Measurements from ENCODE around the gene ACVR1B.

The ACVR1B gene

GRCh38 chr12:52007158-52007921 is 55.8 kb downstream of the ACVR1B start:
- Histone ChIP-seq H3K9ac (ENCODE audit: low read length) (no peak overlapping the region), H3K9me3 (replicated peaks; ENCODE audit: insufficient read depth, low read length) (no peaks in the 10 kb centered on the region), H3K27me3 (replicated peaks; ENCODE audit: insufficient read depth, low read length) (peaks cover 82% of the 10 kb centered on the region), H3K79me2 (ENCODE audit: low read length) (no peaks in the 10 kb centered on the region), H3K27ac (ENCODE audit: low read length) (no peak overlapping the region), H3K4me2 (ENCODE audit: low read depth, low read length) (peak overlapping the region; percentile 47; the same call in 1 of the 2 replicates), H2AFZ (ENCODE audit: low read length) (no peak overlapping the region), H3K9me2 (replicated peaks; ENCODE audit: insufficient read depth, low read length) (no peaks in the 10 kb centered on the region), H3F3A (ENCODE audit: insufficient read depth, low read length) (no peaks in the 10 kb centered on the region), H4K20me1 (ENCODE audit: insufficient read depth, low read length) (no peaks in the 10 kb centered on the region), H3K36me3 (replicated peaks; ENCODE audit: insufficient read depth, low read length) (no peaks in the 10 kb centered on the region), H3K4me1 (ENCODE audit: low read length) (no peaks in the 10 kb centered on the region), H3K4me3 (ENCODE audit: low read length) (no peak overlapping the region; the same call in 1 of the 2 replicates)
- no peak for DNase-seq
- no peak for TF ChIP-seq EZH2 (optimal IDR thresholded peaks at IDR 0.05; ENCODE audit: low read depth, low read length)
- TF ChIP-seq CTCF (IDR thresholded peaks at IDR 0.05; ENCODE audit: low read length) = no peak

GRCh38 chr12:52007982-52008510 is 56.5 kb downstream of the ACVR1B start:
- Histone ChIP-seq H3K27ac (ENCODE audit: low read length) (no peak overlapping the region), H3K9ac (ENCODE audit: low read length) (no peak overlapping the region), H4K20me1 (ENCODE audit: insufficient read depth, low read length) (no peaks in the 10 kb centered on the region), H3K9me2 (replicated peaks; ENCODE audit: insufficient read depth, low read length) (no peaks in the 10 kb centered on the region), H3K9me3 (replicated peaks; ENCODE audit: insufficient read depth, low read length) (no peaks in the 10 kb centered on the region), H3K79me2 (ENCODE audit: low read length) (no peaks in the 10 kb centered on the region), H2AFZ (ENCODE audit: low read length) (no peak overlapping the region), H3K4me3 (ENCODE audit: low read length) (no peak overlapping the region), H3K36me3 (replicated peaks; ENCODE audit: insufficient read depth, low read length) (no peaks in the 10 kb centered on the region), H3F3A (ENCODE audit: insufficient read depth, low read length) (no peaks in the 10 kb centered on the region), H3K4me1 (ENCODE audit: low read length) (no peaks in the 10 kb centered on the region), H3K27me3 (replicated peaks; ENCODE audit: insufficient read depth, low read length) (peaks cover 86% of the 10 kb centered on the region), H3K4me2 (ENCODE audit: low read depth, low read length) (no peak overlapping the region)
- TF ChIP-seq EZH2 (optimal IDR thresholded peaks at IDR 0.05; ENCODE audit: low read depth, low read length) = no peak
- TF ChIP-seq EZH2phosphoT487 (IDR thresholded peaks at IDR 0.05; ENCODE audit: low read length) = no peak
- TF ChIP-seq CTCF (IDR thresholded peaks at IDR 0.05; ENCODE audit: low read length) = no peak
- DNase-seq = no peak

GRCh38 chr12:52009081-52009751 is 57.7 kb downstream of the ACVR1B start:
- no peak for TF ChIP-seq EZH2 (optimal IDR thresholded peaks at IDR 0.05; ENCODE audit: low read depth, low read length)
- TF ChIP-seq EZH2phosphoT487 (IDR thresholded peaks at IDR 0.05; ENCODE audit: low read length) = no peak
- TF ChIP-seq CTCF (IDR thresholded peaks at IDR 0.05; ENCODE audit: low read length) = no peak
- no peaks in the 10 kb centered on the region for H3K4me1 ChIP-seq (ENCODE audit: low read length)
- no peaks in the 10 kb centered on the region for H3K9me2 ChIP-seq (replicated peaks; ENCODE audit: insufficient read depth, low read length)
- no peak overlapping the region for H2AFZ ChIP-seq (ENCODE audit: low read length)
- no peak for DNase-seq
- no peaks in the 10 kb centered on the region for H3K9me3 ChIP-seq (replicated peaks; ENCODE audit: insufficient read depth, low read length)
- H3K4me3 ChIP-seq (ENCODE audit: low read length) = no peak overlapping the region
- H3K9ac ChIP-seq (ENCODE audit: low read length) = no peak overlapping the region
- H3K4me2 ChIP-seq (ENCODE audit: low read depth, low read length) = no peak overlapping the region
- no peaks in the 10 kb centered on the region for H3F3A ChIP-seq (ENCODE audit: insufficient read depth, low read length)
- H4K20me1 ChIP-seq (ENCODE audit: insufficient read depth, low read length) = no peaks in the 10 kb centered on the region
- H3K79me2 ChIP-seq (ENCODE audit: low read length) = no peaks in the 10 kb centered on the region
- H3K27me3 ChIP-seq (replicated peaks; ENCODE audit: insufficient read depth, low read length) = peaks cover 91% of the 10 kb centered on the region
- no peaks in the 10 kb centered on the region for H3K36me3 ChIP-seq (replicated peaks; ENCODE audit: insufficient read depth, low read length)
- no peak overlapping the region for H3K27ac ChIP-seq (ENCODE audit: low read length)

All from MM.1S (cell line).